Fibroblast of the aortic adventitia (primary cell): ENCODE measurements around the gene ERBIN. TPM values are rescaled to one million over a fixed set of nuclear protein-coding genes. Genes with fewer than 3 reads are reported as not detected.
A peak's percentile ranks its signal among the peaks of the same experiment; 100 is the strongest.
"Not testable (repeated sequence)": the region's sequence is repeated elsewhere in the genome, so short reads cannot be mapped to it uniquely, and the experiment has no call there.

Experiments
- DNase-seq: peaks from one replicate; pipeline ENCODE4 v3.0.0-alpha.2; 2010; ENCODE audit warnings: low read depth
- H3K4me3 ChIP-seq: 2 replicates; pipeline ENCODE4 v1.5.1; 2011; ENCODE audit warnings: low read depth, mild to moderate bottlenecking, control low read depth, low read length, moderate library complexity
- CTCF ChIP-seq: IDR thresholded peaks from 2 replicates; pipeline ENCODE4 v1.5.1; 2011; ENCODE audit warnings: mild to moderate bottlenecking, low read length, control low read depth, inconsistent platforms; ENCODE audit not compliant: insufficient read depth
- total RNA-seq: library from RNA; depleted of rRNA; stranded (reverse); fragments of >200 nt; gene quantifications from 2 replicates; pipeline ENCODE4 v1.2.3, GENCODE V29; 2012; ENCODE audit warnings: low replicate concordance

The ERBIN gene
- total RNA-seq, 1 donor, result 120 TPM

GRCh38 chr5:66057239-66057638 is 130.9 kb downstream of the ERBIN start:
- DNase-seq, result no peak
- H3K4me3 ChIP-seq, result no peak overlapping the region
- TF ChIP-seq CTCF, result no peak

GRCh38 chr5:66061320-66061719 is 134.9 kb downstream of the ERBIN start:
- DNase-seq, H3K4me3 ChIP-seq: not testable (repeated sequence)

DNA sequence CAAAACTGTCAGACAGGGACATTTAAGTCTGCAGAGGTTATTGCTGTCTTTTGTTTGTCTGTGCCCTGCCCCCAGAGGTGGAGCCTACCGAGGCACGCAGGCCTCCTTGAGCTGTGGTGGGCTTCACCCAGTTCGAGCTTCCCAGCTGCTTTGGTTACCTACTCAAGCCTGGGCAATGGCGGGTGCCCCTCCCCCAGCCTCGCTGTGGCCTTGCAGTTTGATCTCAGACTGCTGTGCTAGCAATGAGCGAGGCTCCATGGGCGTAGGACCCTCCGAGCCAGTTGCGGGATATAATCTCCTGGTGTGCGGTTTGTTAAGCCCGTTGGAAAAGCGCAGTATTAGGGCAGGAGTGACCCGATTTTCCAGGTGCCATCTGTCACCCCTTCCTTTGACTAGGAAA is 136.7 kb downstream of the ERBIN start:
- not testable (repeated sequence) for H3K4me3 ChIP-seq, DNase-seq

DNA sequence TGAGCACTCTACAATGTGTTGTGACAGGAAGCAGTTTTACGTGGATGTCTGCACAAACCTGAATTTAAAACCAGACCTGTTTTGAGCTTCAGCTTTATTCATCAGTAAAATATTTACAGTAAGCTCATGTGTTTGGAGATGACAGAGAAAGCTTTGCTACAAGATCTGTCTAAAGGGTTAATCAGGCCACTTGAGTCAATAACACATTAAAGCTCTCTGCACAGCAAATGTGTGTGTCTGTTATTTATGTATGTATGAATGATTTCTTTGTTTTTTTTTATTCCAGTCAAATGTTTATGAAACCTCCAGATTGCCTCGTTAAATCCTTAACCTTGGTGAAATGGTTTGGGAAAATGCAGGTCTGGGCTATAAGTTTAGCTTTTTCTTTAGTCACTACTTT is 140.5 kb downstream of the ERBIN start:
- no peak for DNase-seq
- no peak overlapping the region for H3K4me3 ChIP-seq
- TF ChIP-seq CTCF, result no peak

- H3K4me3 ChIP-seq, result no peak overlapping the region
- no peak for DNase-seq
- TF ChIP-seq CTCF, result no peak
Measured at GRCh38 chr5:66072031-66072430, 145.7 kb downstream of the ERBIN start.

DNA sequence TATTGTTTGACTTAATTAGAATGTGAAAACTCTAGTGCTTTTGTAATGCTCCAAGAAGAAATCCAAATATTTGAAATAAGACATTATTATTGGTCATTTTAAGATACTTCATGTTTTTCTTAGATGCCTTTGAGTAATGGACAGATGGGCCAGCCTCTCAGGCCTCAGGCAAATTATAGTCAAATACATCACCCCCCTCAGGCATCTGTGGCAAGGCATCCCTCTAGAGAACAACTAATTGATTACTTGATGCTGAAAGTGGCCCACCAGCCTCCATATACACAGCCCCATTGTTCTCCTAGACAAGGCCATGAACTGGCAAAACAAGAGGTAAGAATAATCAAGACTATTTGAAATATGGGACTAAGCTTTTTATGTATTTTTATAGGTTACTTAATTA is 148.5 kb downstream of the ERBIN start:
- TF ChIP-seq CTCF, result no peak
- H3K4me3 ChIP-seq, result no peak overlapping the region
- DNase-seq, result no peak

GRCh38 chr5:66080664-66081063 is 154.3 kb downstream of the ERBIN start:
- H3K4me3 ChIP-seq, result no peak overlapping the region
- no peak for TF ChIP-seq CTCF
- DNase-seq, result peak; percentile 9

DNA sequence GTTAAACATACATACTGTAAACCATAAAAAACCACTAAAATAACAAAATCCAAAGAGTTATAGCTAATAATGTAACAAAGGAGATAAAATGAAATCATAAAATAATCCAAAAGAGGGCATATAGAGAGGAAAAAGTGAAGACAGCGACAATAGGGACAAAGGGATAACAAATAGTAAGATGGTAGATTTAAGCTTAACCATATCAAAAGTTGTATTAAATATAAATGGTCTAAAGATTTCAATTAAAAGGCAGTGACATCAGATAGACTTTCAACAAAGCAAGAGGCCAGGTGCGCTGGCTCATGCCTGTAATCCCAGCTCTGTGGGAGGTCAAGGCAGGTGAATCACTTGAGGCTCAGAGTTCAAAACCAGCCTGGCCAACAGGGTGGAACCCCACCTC is 163.0 kb downstream of the ERBIN start:
- DNase-seq, result no peak
- no peak overlapping the region for H3K4me3 ChIP-seq
- no peak for TF ChIP-seq CTCF
